ENCODE data around the gene RFX2. TPM values are rescaled to one million over a fixed set of nuclear protein-coding genes. Genes with fewer than 3 reads are reported as not detected.
A peak's percentile ranks its signal among the peaks of the same experiment; 100 is the strongest.

RFX2 gene
- total RNA-seq, 6 experiments from 2014 or later, result 1.6 to 2.9 (median 1.9) TPM

DNA sequence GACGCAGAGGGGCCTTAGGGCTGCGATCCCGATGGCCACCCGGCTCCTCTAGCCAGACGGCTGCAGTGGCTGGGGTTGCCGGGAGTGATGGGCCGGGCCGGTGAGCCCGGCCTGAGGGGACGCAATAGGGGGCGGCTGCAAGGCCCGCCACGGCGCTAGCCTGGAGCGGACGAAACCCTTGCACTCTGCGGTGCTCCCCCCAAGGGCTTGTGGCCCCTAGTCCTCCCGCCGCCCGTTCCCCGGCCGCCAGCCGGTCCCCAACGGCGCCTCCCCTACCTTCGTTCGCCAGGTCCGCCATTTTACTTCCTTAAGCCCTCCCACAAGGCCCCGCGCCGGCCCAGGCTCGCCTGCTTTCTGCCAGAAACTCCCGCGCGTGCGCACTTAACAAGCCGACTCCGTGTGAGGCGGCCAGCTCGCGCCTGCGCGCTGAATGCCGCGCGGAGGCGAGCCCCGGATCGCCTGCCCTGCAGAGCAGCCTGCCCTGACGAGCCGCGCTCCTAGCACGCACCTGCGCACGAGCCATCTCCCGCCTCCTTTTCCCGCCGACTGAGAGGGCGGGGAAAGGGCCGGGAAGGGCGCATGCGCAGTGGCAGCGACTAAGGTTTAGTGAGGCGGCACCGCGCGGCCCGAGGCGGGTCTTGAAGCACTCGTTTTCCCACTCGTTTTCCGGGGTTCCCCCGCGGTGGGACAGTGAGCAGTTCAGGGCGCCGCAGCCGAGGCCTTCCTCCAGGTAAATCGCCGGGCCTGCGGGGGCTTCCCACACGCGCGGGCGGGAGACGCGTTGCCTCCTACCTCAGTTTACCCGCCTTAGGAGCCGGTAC lies 132.3 kb downstream of the RFX2 start, which contains the start of gene RANBP3:
Gene RANBP3, minus strand, starts transcription at position 356 of the 821 bp plus-strand sequence. Its CDS starts 58 bp downstream, at position 298.
- ATAC-seq, result peak; percentile 89 to 93 (median 92)
- Histone ChIP-seq H3K4me1 (peaks cover 0 to 46% (median 10%) of the 10 kb centered on the region in 4 donors), H3K27ac (peak within 1 kb of the TSS; percentile 78 to 85 (median 84)), H3K4me3 (peak within 1 kb of the TSS; percentile 78 to 92 (median 89)), H3K9me3 (no peaks in the 10 kb centered on the region), H3K27me3 (no peaks in the 10 kb centered on the region), H3K36me3 (no peaks in the 10 kb centered on the region)
- 2% methylated on average over 9 of the region's 88 CpGs for WGBS (ENCODE audit: insufficient coverage, low coverage, low lambda C conversion rate, missing lambda C conversion rate)
- TF ChIP-seq, protein P1, sequence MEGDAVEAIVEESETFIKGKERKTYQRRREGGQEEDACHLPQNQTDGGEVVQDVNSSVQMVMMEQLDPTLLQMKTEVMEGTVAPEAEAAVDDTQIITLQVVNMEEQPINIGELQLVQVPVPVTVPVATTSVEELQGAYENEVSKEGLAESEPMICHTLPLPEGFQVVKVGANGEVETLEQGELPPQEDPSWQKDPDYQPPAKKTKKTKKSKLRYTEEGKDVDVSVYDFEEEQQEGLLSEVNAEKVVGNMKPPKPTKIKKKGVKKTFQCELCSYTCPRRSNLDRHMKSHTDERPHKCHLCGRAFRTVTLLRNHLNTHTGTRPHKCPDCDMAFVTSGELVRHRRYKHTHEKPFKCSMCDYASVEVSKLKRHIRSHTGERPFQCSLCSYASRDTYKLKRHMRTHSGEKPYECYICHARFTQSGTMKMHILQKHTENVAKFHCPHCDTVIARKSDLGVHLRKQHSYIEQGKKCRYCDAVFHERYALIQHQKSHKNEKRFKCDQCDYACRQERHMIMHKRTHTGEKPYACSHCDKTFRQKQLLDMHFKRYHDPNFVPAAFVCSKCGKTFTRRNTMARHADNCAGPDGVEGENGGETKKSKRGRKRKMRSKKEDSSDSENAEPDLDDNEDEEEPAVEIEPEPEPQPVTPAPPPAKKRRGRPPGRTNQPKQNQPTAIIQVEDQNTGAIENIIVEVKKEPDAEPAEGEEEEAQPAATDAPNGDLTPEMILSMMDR (IDR thresholded peaks at IDR 0.05), result no peak
- TF ChIP-seq POLR2A (IDR thresholded peaks at IDR 0.05), result peak; percentile 75
- peak; percentile 99 to 100 (median 100) for DNase-seq
- intact Hi-C loops (cut with DNase I), result no loop called here

DNA sequence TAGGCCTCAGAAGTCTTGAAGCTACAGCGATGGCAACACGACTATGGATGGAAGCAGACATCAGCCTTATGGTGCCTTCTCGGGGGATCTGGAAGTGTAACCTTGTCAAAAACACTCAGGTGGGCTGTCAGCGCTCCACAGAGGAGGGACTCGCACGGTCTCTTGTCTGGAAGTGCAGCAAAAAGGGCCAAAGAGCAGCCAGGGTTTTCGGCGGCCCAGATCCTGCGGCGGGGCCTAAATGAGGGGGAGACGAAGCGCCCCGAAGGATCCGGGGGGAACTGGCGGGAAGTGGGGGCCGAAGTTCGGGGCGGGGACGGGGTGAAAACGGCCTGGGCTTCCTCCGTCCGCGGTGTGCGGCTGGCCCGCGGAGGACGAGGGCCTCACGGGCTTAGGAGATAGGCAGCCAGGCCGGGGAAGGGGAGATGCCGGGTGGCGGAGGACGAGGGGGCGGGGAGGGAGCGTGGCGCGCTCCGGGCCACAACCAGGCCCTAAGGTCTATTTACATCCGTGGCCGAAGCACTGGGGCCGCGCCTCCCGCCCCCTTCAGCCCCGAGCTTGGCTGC lies 133.0 kb downstream of the RFX2 start:
- Histone ChIP-seq H3K27me3 (no peaks in the 10 kb centered on the region), H3K4me3 (peak overlapping the region; percentile 78 to 92 (median 89)), H3K9me3 (no peaks in the 10 kb centered on the region), H3K27ac (peak overlapping the region; percentile 74 to 84 (median 78)), H3K36me3 (no peaks in the 10 kb centered on the region), H3K4me1 (peaks cover 0 to 44% (median 10%) of the 10 kb centered on the region in 4 donors)
- TF ChIP-seq, protein P1 (IDR thresholded peaks at IDR 0.05), result no peak
- no peak for TF ChIP-seq POLR2A (IDR thresholded peaks at IDR 0.05)
- DNase-seq (no peak), ATAC-seq (peak in 3 of 4 donors; percentile 6 to 13 (median 9))
- intact Hi-C loops (cut with DNase I), result no loop called here
- WGBS (ENCODE audit: insufficient coverage, low coverage, low lambda C conversion rate, missing lambda C conversion rate), result 1% methylated on average over 32 of the region's 43 CpGs

DNA sequence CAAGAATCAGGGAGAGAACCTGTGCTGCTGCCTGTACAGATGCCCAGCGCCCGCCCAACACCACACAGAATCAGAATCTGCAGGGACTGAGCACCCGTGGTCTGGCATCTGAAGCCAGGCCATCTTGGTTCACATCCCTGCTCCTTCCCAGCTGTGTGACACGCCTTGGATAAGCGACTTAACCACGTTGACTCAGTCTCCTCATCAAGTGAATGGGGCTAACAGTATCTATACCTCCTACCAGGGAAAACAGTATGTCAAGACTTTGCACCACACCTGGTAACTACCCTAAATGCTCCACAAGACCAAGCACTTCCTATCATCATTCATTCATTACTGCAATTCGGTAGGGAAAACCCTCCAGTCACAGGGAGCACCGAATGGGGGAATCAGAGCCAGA lies 133.5 kb downstream of the RFX2 start:
- Histone ChIP-seq H3K27me3 (no peaks in the 10 kb centered on the region), H3K36me3 (no peaks in the 10 kb centered on the region), H3K9me3 (no peaks in the 10 kb centered on the region), H3K27ac (no peak overlapping the region), H3K4me3 (peak overlapping the region; percentile 78 to 92 (median 89)), H3K4me1 (peaks cover 0 to 44% (median 10%) of the 10 kb centered on the region in 4 donors)
- no peak for TF ChIP-seq POLR2A (IDR thresholded peaks at IDR 0.05)
- TF ChIP-seq, protein P1 (IDR thresholded peaks at IDR 0.05), result no peak
- WGBS (ENCODE audit: insufficient coverage, low coverage, low lambda C conversion rate, missing lambda C conversion rate), result 50% methylated on average over 8 of the region's 8 CpGs
- intact Hi-C loops (cut with DNase I), result no loop called here
- no peak for ATAC-seq
- no peak for DNase-seq

DNA sequence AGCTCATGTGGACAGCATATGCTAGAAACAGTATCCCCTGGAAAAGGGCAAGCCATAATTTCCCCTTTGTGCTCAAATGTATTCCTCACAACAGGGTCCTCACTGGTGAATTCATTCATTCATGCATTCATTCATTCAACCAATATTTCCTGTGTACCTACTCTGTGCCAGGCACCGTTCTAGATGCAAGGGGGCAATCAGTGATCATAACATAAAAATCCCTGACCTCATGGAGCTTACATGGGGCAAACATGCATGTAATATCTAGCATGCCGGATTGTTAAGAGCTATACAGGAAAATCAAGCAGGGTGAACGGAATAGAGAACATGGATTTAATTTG lies 134.9 kb downstream of the RFX2 start:
- DNase-seq (no peak), ATAC-seq (no peak)
- Histone ChIP-seq H3K9me3 (no peaks in the 10 kb centered on the region), H3K36me3 (no peaks in the 10 kb centered on the region), H3K27me3 (no peaks in the 10 kb centered on the region), H3K4me1 (peaks cover 0 to 39% (median 7%) of the 10 kb centered on the region in 4 donors), H3K27ac (no peak overlapping the region), H3K4me3 (no peak overlapping the region)
- no peak for TF ChIP-seq POLR2A (IDR thresholded peaks at IDR 0.05)
- TF ChIP-seq, protein P1 (IDR thresholded peaks at IDR 0.05), result no peak
- 89% methylated on average over 3 of the region's 3 CpGs for WGBS (ENCODE audit: insufficient coverage, low coverage, low lambda C conversion rate, missing lambda C conversion rate)
- intact Hi-C loops (cut with DNase I), result no loop called here

Data from right lobe of liver (tissue), 6 donors.